MCF 10A (cell line): ENCODE results near the gene HBEGF. TPM values are rescaled to one million over a fixed set of nuclear protein-coding genes. Genes with fewer than 3 reads are reported as not detected.

ENCODE experiments used
- BruUV-seq: library from RNA; stranded (reverse); fragments of 400-500 nt; replicated peaks from 2 replicates; lab custom pipeline; 2021; lab: Mats Ljungman, UMichigan
- CTCF ChIA-PET: fragments of 300-600 bp; sonication (Branson Sonifier 250); formaldehyde crosslinking; extraction: SDS; loops from one replicate; lab custom pipeline; 2021; ENCODE audit warnings: antibody characterized with exemption, inconsistent platforms; lab: Yijun Ruan, JAX
- POLR2A ChIA-PET: fragments of 300-600, 350-650 bp; sonication (Branson Sonifier 250); formaldehyde crosslinking; extraction: SDS; loops from one replicate; lab custom pipeline; 2020; ENCODE audit warnings: antibody characterized with exemption, inconsistent platforms; lab: Yijun Ruan, JAX
- DNase-seq: peaks from one replicate; pipeline ENCODE4 v3.0.0-alpha.2; 2018; ENCODE audit not compliant: unreplicated experiment
- H3K27ac Mint-ChIP-seq: one replicate; pipeline ENCODE4 v1.8.0; 2022; ENCODE audit warnings: mild to moderate bottlenecking, low read depth, mixed read lengths; ENCODE audit not compliant: unreplicated experiment
- H3K27me3 Mint-ChIP-seq: one replicate; pipeline ENCODE4 v1.8.0; 2022; ENCODE audit warnings: mixed read lengths; ENCODE audit not compliant: insufficient read depth, unreplicated experiment
- H3K36me3 Mint-ChIP-seq: one replicate; pipeline ENCODE4 v1.8.0; 2022; ENCODE audit warnings: mild to moderate bottlenecking, moderate library complexity, mixed read lengths; ENCODE audit not compliant: insufficient read depth, unreplicated experiment
- H3K4me1 Mint-ChIP-seq: one replicate; pipeline ENCODE4 v1.8.0; 2022; ENCODE audit warnings: mixed read lengths; ENCODE audit not compliant: insufficient read depth, unreplicated experiment
- H3K4me3 Mint-ChIP-seq: one replicate; pipeline ENCODE4 v1.8.0; 2022; ENCODE audit warnings: mild to moderate bottlenecking, moderate library complexity, mixed read lengths; ENCODE audit not compliant: unreplicated experiment
- H3K9me3 Mint-ChIP-seq: one replicate; pipeline ENCODE4 v1.8.0; 2022; ENCODE audit warnings: mixed read lengths; ENCODE audit not compliant: unreplicated experiment
- CTCF ChIP-seq: fragments of 200-600 bp; IDR thresholded peaks from one replicate; pipeline ENCODE4 v1.8.0; 2022; ENCODE audit warnings: antibody characterized with exemption, mild to moderate bottlenecking; ENCODE audit not compliant: unreplicated experiment
- intact Hi-C: fragments of 100-400 bp; cut with micrococcal nuclease; formaldehyde crosslinking; loops from 2 replicates; pipeline ENCODE4 v1.14.1; 2022
- total RNA-seq: library from RNA; stranded (reverse); gene quantifications from 2 replicates; pipeline ENCODE4 v1.2.3, GENCODE V29; 2022

Gene HBEGF
- total RNA-seq, 1 experiment from 2014 or later, result 55.7 TPM

GRCh38 chr5:140287801-140288521, 58.4 kb downstream of the HBEGF start:
- BruUV-seq, result no TSS peak
- DNase-seq, result no peak
- no peak for TF ChIP-seq CTCF
- Mint-ChIP-seq H3K27me3 (no peaks in the 10 kb centered on the region), H3K27ac (no peak overlapping the region), H3K4me3 (no peak overlapping the region), H3K36me3 (no peaks in the 10 kb centered on the region), H3K9me3 (no peaks in the 10 kb centered on the region), H3K4me1 (peaks cover 20% of the 10 kb centered on the region)
- intact Hi-C loops, result no loop called here
- ChIA-PET CTCF (interaction anchor here (0.6 to 1.3 kb wide), 6 partner anchors 8 to 71 kb away, joined by 3 to 5 read pairs (median 4); partner anchors contain the start of gene HBEGF), POLR2A (interaction anchor here (2.3 kb wide), 1 partner anchor 15 kb away, joined by 11 read pairs; the partner anchor contains the start of gene PFDN1)

- Mint-ChIP-seq H3K36me3 (no peaks in the 10 kb centered on the region), H3K4me3 (no peak overlapping the region), H3K27ac (no peak overlapping the region), H3K27me3 (no peaks in the 10 kb centered on the region), H3K9me3 (no peaks in the 10 kb centered on the region), H3K4me1 (peaks cover 14% of the 10 kb centered on the region)
- BruUV-seq, result no TSS peak
- DNase-seq, result no peak
- POLR2A ChIA-PET, result interaction anchor here (0.9 to 2.3 kb wide), 2 partner anchors 9 to 16 kb away, joined by 3 to 11 read pairs; partner anchors contain the start of gene PFDN1
- TF ChIP-seq CTCF, result no peak
- CTCF ChIA-PET, result interaction anchor here (1.1 to 1.3 kb wide), 2 partner anchors 25 to 86 kb away, joined by 3 to 5 read pairs; no protein-coding TSS in a partner anchor
- intact Hi-C loops, result no loop called here
Observed at GRCh38 chr5:140286424-140286823, 60.0 kb downstream of the HBEGF start.

GRCh38 chr5:140284013-140284412, 62.4 kb downstream of the HBEGF start:
- ChIA-PET CTCF (interaction anchor here (1.2 kb wide), 1 partner anchor 39 kb away, joined by 3 read pairs; no protein-coding TSS in a partner anchor), POLR2A (interaction anchor here (0.8 kb wide), 1 partner anchor 12 kb away, joined by 3 read pairs; no protein-coding TSS in a partner anchor)
- Mint-ChIP-seq H3K27me3 (no peaks in the 10 kb centered on the region), H3K9me3 (no peaks in the 10 kb centered on the region), H3K36me3 (peaks cover 8% of the 10 kb centered on the region), H3K27ac (no peak overlapping the region), H3K4me3 (no peak overlapping the region), H3K4me1 (no peaks in the 10 kb centered on the region)
- no peak for DNase-seq
- intact Hi-C loops, result no loop called here
- BruUV-seq, result no TSS peak
- TF ChIP-seq CTCF, result no peak

Other genes starting within 250 kb of the HBEGF start
- 20.1 and 24.6 TPM in 2 replicates for gene PURA, start 232.5 kb downstream of the HBEGF start, total RNA-seq
- gene IGIP, start 220.7 kb downstream of the HBEGF start, total RNA-seq, result 7.5 and 8.3 TPM in 2 replicates
- gene CYSTM1, start 171.4 kb downstream of the HBEGF start, total RNA-seq, result 59.4 and 105 TPM in 2 replicates
- 94.7 and 102 TPM in 2 replicates for gene PFDN1, start 43.5 kb downstream of the HBEGF start, total RNA-seq
- 0.37 TPM in 1 of 2 replicates, not detected in the other for gene SLC4A9, start 13.6 kb upstream of the HBEGF start, total RNA-seq
- 142 and 146 TPM in 2 replicates for gene ANKHD1, start 55.2 kb upstream of the HBEGF start, total RNA-seq
- 25.3 and 35.3 TPM in 2 replicates for gene EIF4EBP3, start 201.1 kb upstream of the HBEGF start, total RNA-seq
- gene SRA1, start 210.9 kb upstream of the HBEGF start, total RNA-seq, result 105 and 107 TPM in 2 replicates
- 22.7 and 28.1 TPM in 2 replicates for gene APBB3, start 218.0 kb upstream of the HBEGF start, total RNA-seq
- gene SLC35A4, start 218.2 kb upstream of the HBEGF start, total RNA-seq, result 84.0 and 119 TPM in 2 replicates